Camera-type eye (tissue), 1 donor: ENCODE results near the gene HMGCR. TPM values are rescaled to one million over a fixed set of nuclear protein-coding genes. Genes with fewer than 3 reads are reported as not detected.

Source experiments
- total RNA-seq: library from RNA; depleted of rRNA; stranded (reverse); fragments of >200 nt; gene quantifications from one replicate; pipeline ENCODE4 v1.2.3, GENCODE V29; 2014

HMGCR gene
- total RNA-seq = 118 TPM

DNA sequence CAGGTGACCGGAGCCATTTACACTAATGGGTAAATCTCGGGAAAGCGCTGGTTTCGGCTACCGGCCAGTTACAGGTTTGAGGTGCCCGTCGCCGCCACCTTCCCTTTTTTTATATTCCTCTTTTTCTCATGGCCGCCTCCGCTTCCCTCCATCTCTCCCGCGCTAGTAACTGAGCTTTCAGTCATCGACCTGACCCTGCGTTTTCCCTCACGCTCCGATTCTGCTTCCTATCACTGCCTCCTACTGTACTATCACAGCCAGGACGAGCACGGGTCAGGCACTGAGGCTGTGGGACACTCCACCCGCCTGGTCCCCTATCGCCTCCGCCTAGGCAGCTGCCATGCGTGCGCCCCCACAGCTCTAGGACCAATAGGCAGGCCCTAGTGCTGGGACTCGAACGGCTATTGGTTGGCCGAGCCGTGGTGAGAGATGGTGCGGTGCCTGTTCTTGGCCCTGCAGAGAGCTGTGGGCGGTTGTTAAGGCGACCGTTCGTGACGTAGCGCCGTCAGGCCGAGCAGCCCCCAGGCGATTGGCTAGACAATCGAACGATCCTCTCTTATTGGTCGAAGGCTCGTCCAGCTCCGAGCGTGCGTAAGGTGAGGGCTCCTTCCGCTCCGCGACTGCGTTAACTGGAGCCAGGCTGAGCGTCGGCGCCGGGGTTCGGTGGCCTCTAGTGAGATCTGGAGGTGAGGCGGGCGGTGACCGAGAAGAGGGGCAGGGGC, at the start of gene HMGCR:
HMGCR (plus strand) TSS at position 606 of the 722 bp plus-strand sequence. CDS start 5,386 bp downstream, outside the sequence.

Other genes with a start within 250 kb of the HMGCR start
- gene ANKRD31, start 100.3 kb upstream of the HMGCR start, total RNA-seq = 1.5 TPM
- gene CERT1, start 174.4 kb downstream of the HMGCR start, total RNA-seq = 68.6 TPM
- gene POLK, start 174.7 kb downstream of the HMGCR start, total RNA-seq = 77.5 TPM